ENCODE results near the gene KCNK17.
A peak's percentile ranks its signal among the peaks of the same experiment; 100 is the strongest.

The KCNK17 gene

DNA sequence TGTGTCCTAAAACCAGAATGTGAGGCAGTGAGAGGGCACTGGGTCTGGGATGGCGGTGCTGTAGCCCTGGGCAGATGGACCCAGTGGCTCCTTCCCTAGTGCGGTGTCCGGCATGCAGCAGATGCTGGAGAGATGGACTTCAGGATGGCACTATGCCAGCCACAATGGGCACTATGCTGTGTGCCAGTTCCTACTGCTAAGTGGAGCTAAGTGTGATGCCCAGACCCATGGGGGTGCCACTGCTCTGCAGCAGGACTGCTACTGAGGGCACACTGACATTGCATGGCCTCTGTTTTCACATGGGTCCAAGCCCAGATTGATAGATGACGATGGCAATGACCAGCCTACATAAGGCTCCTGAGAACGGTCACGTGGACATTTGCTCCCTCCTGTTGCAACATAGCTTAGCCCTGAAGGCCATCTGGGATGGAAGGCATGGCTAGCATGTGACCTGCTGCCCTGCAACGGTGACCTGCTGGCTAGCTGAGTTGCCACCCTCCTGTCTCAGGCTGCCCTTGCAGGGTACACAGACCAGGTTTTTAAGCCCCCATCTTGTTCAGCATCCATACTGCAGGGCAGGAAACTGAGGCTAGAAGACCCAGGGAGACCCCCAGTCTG, 39.6 kb upstream of the KCNK17 start:
- Histone ChIP-seq H3K9me3 (ENCODE audit: control extremely low read depth in 1 of 5, control insufficient read depth in 4 of 5, insufficient read depth in 2 of 5, low read depth in 1 of 5, low read length in 4 of 5) (no peaks in the 10 kb centered on the region), H3K4me3 (ENCODE audit: control insufficient read depth in 1 of 7, extremely low read depth in 1 of 7, insufficient read depth in 4 of 7, low read depth in 2 of 7, low read length in 6 of 7) (no peak overlapping the region), H3K36me3 (ENCODE audit: control insufficient read depth in 4 of 4, insufficient read depth in 4 of 4, low read length in 3 of 4) (no peaks in the 10 kb centered on the region), H3K27me3 (replicated peaks in 2 of 5; ENCODE audit: control insufficient read depth in 4 of 5, insufficient read depth in 5 of 5, low read length in 4 of 5) (no peaks in the 10 kb centered on the region), H3K27ac (ENCODE audit: insufficient read depth in 1 of 2, low read depth in 1 of 2, low read length in 2 of 2, poor library complexity in 1 of 2, severe bottlenecking in 2 of 2) (no peak overlapping the region), H3K4me1 (ENCODE audit: control extremely low read depth in 1 of 4, control insufficient read depth in 4 of 4, insufficient read depth in 4 of 4, low read length in 3 of 4) (peaks cover 0 to 6% (median 4%) of the 10 kb centered on the region in 4 experiments)
- ChIA-PET CTCF (interaction anchor here (1.4 to 2.3 kb wide), 3 partner anchors 8 to 12 kb away, joined by 3 to 10 read pairs (median 4); no protein-coding TSS in a partner anchor), POLR2A (no interaction called here)
- no peak for DNase-seq
- WGBS (ENCODE audit: insufficient coverage) = 95% methylated on average over 7 of the region's 7 CpGs

DNA sequence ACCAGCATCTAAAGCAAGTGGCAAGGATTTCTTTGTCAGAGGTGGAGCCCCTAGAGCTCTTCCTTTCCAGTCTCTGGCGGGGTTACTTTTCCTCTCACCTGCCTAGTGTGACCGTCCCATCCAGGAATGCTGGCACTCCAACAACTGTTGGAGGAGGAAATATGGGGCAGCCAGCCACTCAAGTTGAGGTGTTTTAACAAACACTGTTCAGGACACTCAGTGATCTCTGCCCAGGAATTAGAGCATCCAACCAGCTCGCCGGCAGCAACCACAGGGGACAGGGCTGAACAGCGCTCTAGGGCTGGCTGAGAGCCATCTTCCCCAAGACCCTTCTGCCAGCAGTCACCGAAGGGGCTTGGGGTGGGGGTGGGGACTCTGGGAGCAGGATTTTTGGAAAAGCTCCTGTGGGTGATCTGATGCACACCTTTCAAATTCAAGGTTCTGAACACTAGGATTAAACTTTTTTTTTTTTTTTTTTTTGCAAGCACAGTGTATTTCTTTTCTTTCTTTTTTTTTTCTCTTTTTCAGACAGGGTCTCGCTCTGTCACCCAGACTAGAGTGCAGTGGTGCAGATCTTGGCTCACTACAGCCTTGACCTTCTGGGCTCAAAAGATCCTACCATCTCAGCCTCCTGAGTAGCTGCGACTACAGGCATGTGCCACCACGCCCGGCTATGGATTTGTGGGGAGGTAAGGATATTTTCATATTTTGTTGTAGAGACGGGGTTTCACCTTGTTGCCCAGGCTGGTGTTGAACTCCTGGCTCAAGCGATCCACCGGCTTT, 36.7 kb upstream of the KCNK17 start:
- H3K27ac ChIP-seq (ENCODE audit: insufficient read depth in 1 of 2, low read depth in 1 of 2, low read length in 2 of 2, poor library complexity in 1 of 2, severe bottlenecking in 2 of 2) = no peak overlapping the region
- ChIA-PET POLR2A (no interaction called here), CTCF (interaction anchor here (1.2 to 1.9 kb wide), 2 partner anchors 12 to 41 kb away, joined by 4 to 8 read pairs; no protein-coding TSS in a partner anchor)
- no peak overlapping the region for H3K4me3 ChIP-seq (ENCODE audit: control insufficient read depth in 1 of 7, extremely low read depth in 1 of 7, insufficient read depth in 4 of 7, low read depth in 2 of 7, low read length in 6 of 7)
- H3K27me3 ChIP-seq (replicated peaks in 2 of 5; ENCODE audit: control insufficient read depth in 4 of 5, insufficient read depth in 5 of 5, low read length in 4 of 5) = no peaks in the 10 kb centered on the region
- H3K36me3 ChIP-seq (ENCODE audit: control insufficient read depth in 4 of 4, insufficient read depth in 4 of 4, low read length in 3 of 4) = no peaks in the 10 kb centered on the region
- 98% methylated on average over 6 of the region's 13 CpGs for WGBS (ENCODE audit: insufficient coverage)
- no peaks in the 10 kb centered on the region for H3K9me3 ChIP-seq (ENCODE audit: control extremely low read depth in 1 of 5, control insufficient read depth in 4 of 5, insufficient read depth in 2 of 5, low read depth in 1 of 5, low read length in 4 of 5)
- no peak for DNase-seq
- H3K4me1 ChIP-seq (ENCODE audit: control extremely low read depth in 1 of 4, control insufficient read depth in 4 of 4, insufficient read depth in 4 of 4, low read length in 3 of 4) = peaks cover 0 to 6% (median 2%) of the 10 kb centered on the region in 4 experiments

DNA sequence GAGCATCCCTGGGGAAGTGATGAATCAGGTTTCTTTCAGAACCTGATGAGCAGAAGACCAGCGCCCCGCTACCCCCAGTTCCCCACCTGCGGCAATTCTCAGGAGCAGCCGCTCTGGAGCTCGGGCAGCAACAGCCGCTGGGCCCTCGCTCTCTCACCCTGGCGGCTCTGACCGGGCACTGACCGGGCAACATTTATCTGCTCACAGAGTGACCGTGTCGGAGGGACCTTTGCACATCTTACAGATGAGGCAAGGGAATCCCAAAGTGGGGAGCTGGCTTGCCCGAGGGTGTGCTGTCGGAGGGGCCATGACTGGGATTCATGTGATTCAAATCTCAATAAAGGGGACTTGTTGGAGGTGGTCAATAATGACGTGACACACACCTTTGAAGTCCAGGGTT, 34.5 kb upstream of the KCNK17 start:
- WGBS (ENCODE audit: insufficient coverage) = 97% methylated on average over 15 of the region's 15 CpGs
- no peak overlapping the region for H3K4me3 ChIP-seq (ENCODE audit: control insufficient read depth in 1 of 7, extremely low read depth in 1 of 7, insufficient read depth in 4 of 7, low read depth in 2 of 7, low read length in 6 of 7)
- ChIA-PET POLR2A (interaction anchor here (0.6 kb wide), 1 partner anchor 39 kb away, joined by 3 read pairs; no protein-coding TSS in a partner anchor), CTCF (interaction anchor here (0.9 to 5.4 kb wide), 5 partner anchors 9 to 958 kb away, joined by 3 to 32 read pairs (median 10); no protein-coding TSS in a partner anchor)
- peaks cover 0 to 7% (median 2%) of the 10 kb centered on the region in 4 experiments for H3K4me1 ChIP-seq (ENCODE audit: control extremely low read depth in 1 of 4, control insufficient read depth in 4 of 4, insufficient read depth in 4 of 4, low read length in 3 of 4)
- H3K27me3 ChIP-seq (replicated peaks in 2 of 5; ENCODE audit: control insufficient read depth in 4 of 5, insufficient read depth in 5 of 5, low read length in 4 of 5) = no peaks in the 10 kb centered on the region
- no peak for DNase-seq
- no peaks in the 10 kb centered on the region for H3K9me3 ChIP-seq (ENCODE audit: control extremely low read depth in 1 of 5, control insufficient read depth in 4 of 5, insufficient read depth in 2 of 5, low read depth in 1 of 5, low read length in 4 of 5)
- H3K36me3 ChIP-seq (ENCODE audit: control insufficient read depth in 4 of 4, insufficient read depth in 4 of 4, low read length in 3 of 4) = no peaks in the 10 kb centered on the region
- H3K27ac ChIP-seq (ENCODE audit: insufficient read depth in 1 of 2, low read depth in 1 of 2, low read length in 2 of 2, poor library complexity in 1 of 2, severe bottlenecking in 2 of 2) = no peak overlapping the region

GRCh38 chr6:39347906-39348585, 33.8 kb upstream of the KCNK17 start:
- H3K27me3 ChIP-seq (replicated peaks in 2 of 5; ENCODE audit: control insufficient read depth in 4 of 5, insufficient read depth in 5 of 5, low read length in 4 of 5) = no peaks in the 10 kb centered on the region
- H3K4me1 ChIP-seq (ENCODE audit: control extremely low read depth in 1 of 4, control insufficient read depth in 4 of 4, insufficient read depth in 4 of 4, low read length in 3 of 4) = peaks cover 0 to 14% (median 8%) of the 10 kb centered on the region in 4 experiments
- no peaks in the 10 kb centered on the region for H3K9me3 ChIP-seq (ENCODE audit: control extremely low read depth in 1 of 5, control insufficient read depth in 4 of 5, insufficient read depth in 2 of 5, low read depth in 1 of 5, low read length in 4 of 5)
- peak; percentile 47 to 72 (median 55) for DNase-seq
- POLR2A ChIA-PET = no interaction called here
- no peak overlapping the region for H3K27ac ChIP-seq (ENCODE audit: insufficient read depth in 1 of 2, low read depth in 1 of 2, low read length in 2 of 2, poor library complexity in 1 of 2, severe bottlenecking in 2 of 2)
- no peaks in the 10 kb centered on the region for H3K36me3 ChIP-seq (ENCODE audit: control insufficient read depth in 4 of 4, insufficient read depth in 4 of 4, low read length in 3 of 4)
- CTCF ChIA-PET = interaction anchor here (0.9 to 5.4 kb wide), 7 partner anchors 9 to 959 kb away, joined by 3 to 32 read pairs (median 8); no protein-coding TSS in a partner anchor
- H3K4me3 ChIP-seq (ENCODE audit: control insufficient read depth in 1 of 7, extremely low read depth in 1 of 7, insufficient read depth in 4 of 7, low read depth in 2 of 7, low read length in 6 of 7) = no peak overlapping the region
- 31% methylated on average over 7 of the region's 9 CpGs for WGBS (ENCODE audit: insufficient coverage)

DNA sequence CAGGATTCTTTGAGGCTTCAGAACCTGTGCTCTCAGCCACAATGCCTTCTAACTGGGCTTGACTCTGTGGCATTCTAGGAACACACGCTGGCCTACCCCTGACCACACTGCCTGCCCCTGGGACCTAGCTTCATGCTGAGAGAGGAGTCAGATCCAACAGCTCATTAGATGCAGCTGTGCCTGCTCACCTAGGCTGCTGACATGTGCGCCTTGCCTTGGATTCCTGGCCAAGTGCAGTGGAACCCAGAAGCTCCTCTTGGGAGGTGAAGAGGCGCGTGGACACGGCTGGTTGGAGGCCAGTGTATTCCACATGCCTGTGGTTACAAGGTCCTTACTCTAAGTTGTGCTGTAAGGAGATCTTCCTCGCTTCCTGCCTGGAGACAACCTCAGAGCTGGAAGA, 33.0 kb upstream of the KCNK17 start:
- Histone ChIP-seq H3K4me3 (ENCODE audit: control insufficient read depth in 1 of 7, extremely low read depth in 1 of 7, insufficient read depth in 4 of 7, low read depth in 2 of 7, low read length in 6 of 7) (no peak overlapping the region), H3K27ac (ENCODE audit: insufficient read depth in 1 of 2, low read depth in 1 of 2, low read length in 2 of 2, poor library complexity in 1 of 2, severe bottlenecking in 2 of 2) (no peak overlapping the region), H3K27me3 (replicated peaks in 2 of 5; ENCODE audit: control insufficient read depth in 4 of 5, insufficient read depth in 5 of 5, low read length in 4 of 5) (no peaks in the 10 kb centered on the region), H3K4me1 (ENCODE audit: control extremely low read depth in 1 of 4, control insufficient read depth in 4 of 4, insufficient read depth in 4 of 4, low read length in 3 of 4) (peaks cover 0 to 22% (median 17%) of the 10 kb centered on the region in 4 experiments), H3K36me3 (ENCODE audit: control insufficient read depth in 4 of 4, insufficient read depth in 4 of 4, low read length in 3 of 4) (no peaks in the 10 kb centered on the region), H3K9me3 (ENCODE audit: control extremely low read depth in 1 of 5, control insufficient read depth in 4 of 5, insufficient read depth in 2 of 5, low read depth in 1 of 5, low read length in 4 of 5) (no peaks in the 10 kb centered on the region)
- WGBS (ENCODE audit: insufficient coverage) = 100% methylated on average over 6 of the region's 6 CpGs
- ChIA-PET POLR2A (interaction anchor here (0.6 kb wide), 1 partner anchor 15 kb away, joined by 3 read pairs; no protein-coding TSS in a partner anchor), CTCF (interaction anchor here (0.8 to 5.4 kb wide), 14 partner anchors 8 to 546 kb away, joined by 3 to 32 read pairs (median 4); no protein-coding TSS in a partner anchor)
- no peak for DNase-seq

DNA sequence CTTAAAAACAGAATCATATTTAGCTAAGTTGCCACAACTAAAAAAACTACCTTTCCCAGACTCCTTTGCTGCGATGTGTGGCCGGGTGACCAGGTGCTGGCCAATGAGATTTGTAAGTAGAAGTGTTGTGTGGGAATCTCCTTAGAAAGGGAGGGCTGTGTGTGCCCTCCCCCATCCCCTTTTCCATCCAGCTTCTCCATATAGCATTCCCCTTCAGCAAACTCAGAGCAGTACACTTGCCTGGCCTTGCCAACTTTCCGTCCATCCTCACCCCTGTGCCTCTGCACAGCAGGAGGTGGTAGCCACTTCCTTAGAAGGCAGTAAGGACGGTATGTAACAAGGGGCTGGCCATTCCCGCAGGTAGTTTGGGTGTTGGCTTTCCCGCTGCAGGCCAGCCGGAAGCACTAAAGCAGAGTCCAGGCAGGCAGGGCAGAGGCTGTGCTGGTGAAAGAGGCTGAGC, 30.6 kb upstream of the KCNK17 start:
- no peak overlapping the region for H3K4me3 ChIP-seq (ENCODE audit: control insufficient read depth in 1 of 7, extremely low read depth in 1 of 7, insufficient read depth in 4 of 7, low read depth in 2 of 7, low read length in 6 of 7)

More for the DNA sequence above, 30.6 kb upstream of the KCNK17 start:
- H3K9me3 ChIP-seq (ENCODE audit: control extremely low read depth in 1 of 5, control insufficient read depth in 4 of 5, insufficient read depth in 2 of 5, low read depth in 1 of 5, low read length in 4 of 5) = no peaks in the 10 kb centered on the region
- no peaks in the 10 kb centered on the region for H3K27me3 ChIP-seq (replicated peaks in 2 of 5; ENCODE audit: control insufficient read depth in 4 of 5, insufficient read depth in 5 of 5, low read length in 4 of 5)
- POLR2A ChIA-PET = no interaction called here
- H3K36me3 ChIP-seq (ENCODE audit: control insufficient read depth in 4 of 4, insufficient read depth in 4 of 4, low read length in 3 of 4) = no peaks in the 10 kb centered on the region
- H3K4me1 ChIP-seq (ENCODE audit: control extremely low read depth in 1 of 4, control insufficient read depth in 4 of 4, insufficient read depth in 4 of 4, low read length in 3 of 4) = peaks cover 16 to 46% (median 40%) of the 10 kb centered on the region in 4 experiments
- CTCF ChIA-PET = interaction anchor here (5.4 kb wide), 1 partner anchor 36 kb away, joined by 32 read pairs; no protein-coding TSS in a partner anchor
- no peak for DNase-seq
- no peak overlapping the region for H3K27ac ChIP-seq (ENCODE audit: insufficient read depth in 1 of 2, low read depth in 1 of 2, low read length in 2 of 2, poor library complexity in 1 of 2, severe bottlenecking in 2 of 2)
- WGBS (ENCODE audit: insufficient coverage) = 93% methylated on average over 4 of the region's 7 CpGs

Data from common myeloid progenitor, CD34-positive (primary cell).